Limb (tissue), 2 donors: ENCODE measurements around the gene POLD2.

Experiments used
- DNase-seq, 2 donors: peaks; one replicate each; pipeline ENCODE4 v3.0.0-alpha.2; 2016; ENCODE audit errors: extremely low spot score in 2 of 2

POLD2 gene

DNA sequence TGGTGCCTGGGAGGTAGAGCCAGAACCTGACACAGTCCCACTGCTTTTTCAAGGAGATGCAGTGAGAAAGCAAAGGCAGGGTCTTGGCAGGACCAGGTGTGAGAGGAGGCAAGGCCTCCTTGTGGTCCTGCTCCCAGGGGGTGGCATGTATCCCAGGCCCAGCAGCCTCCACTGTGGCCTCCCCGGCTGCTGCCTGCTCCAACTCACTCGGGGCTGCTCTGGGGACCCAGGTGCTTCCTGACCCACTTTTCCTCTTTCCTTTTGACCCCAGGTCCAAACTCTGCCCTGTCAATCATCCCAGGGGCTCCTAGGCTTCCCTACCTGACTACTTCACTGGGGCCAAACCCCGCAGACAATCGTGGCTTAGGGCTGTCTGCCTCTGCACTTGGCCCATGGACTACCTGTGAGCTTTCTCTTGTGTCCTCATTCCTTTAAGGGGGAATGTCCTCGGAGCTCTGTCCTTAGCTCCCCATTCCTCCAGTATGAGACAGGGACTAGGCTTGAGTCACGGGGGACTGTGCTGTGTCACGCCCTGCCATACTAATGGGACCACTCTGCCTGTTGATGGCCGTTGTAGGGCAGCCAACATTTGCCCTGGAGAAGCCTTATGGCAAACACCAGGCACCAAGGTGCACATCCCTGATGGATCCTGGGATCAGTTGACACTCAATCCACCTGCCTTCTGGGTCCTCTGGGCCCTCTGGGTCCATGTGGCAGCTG, 20.3 kb downstream of the POLD2 start:
- DNase-seq, result no peak

DNA sequence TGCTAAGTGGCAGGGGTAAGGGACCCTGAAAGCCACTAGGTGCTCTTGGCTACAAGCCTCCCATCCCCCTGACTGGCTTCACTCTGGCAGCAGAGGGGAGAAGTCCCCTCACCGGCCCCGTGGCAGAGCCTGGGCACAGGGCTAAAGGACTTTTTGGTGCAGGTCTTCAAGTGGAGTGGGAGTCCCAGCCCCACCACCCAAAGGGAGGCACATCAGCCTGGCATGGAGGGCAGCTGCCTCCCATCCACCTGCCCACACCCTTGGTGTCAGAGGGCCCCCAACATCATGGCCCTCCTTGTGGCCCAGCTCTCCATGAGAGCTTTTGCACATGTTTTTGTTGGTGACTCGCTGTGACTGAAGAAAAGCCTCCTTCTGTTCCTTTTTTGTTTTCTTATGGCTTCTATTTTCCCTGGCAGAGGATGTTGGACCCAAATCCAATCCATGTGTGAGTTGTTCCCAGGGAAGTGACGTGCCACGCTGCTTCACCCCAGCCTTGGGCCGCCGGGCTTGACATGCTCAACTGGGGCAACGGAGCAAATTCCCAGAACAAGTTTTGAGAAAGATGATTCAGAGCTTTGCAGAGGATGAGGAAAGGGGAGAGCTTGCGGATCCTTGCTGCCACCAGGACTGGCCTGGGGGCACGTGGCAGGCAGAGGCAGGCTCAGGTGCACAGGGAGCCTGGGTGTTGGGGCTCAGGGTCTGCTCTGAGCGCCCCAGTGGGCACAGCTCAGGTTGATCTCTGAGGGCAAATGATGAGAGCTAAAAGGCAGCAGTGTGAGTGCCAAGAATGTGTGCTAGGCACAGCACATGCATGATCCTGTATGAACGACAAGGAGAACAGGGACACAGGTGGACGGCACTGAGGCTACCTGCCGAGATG, 21.1 kb downstream of the POLD2 start:
- DNase-seq, result peak in 1 of 2 donors; percentile 29

DNA sequence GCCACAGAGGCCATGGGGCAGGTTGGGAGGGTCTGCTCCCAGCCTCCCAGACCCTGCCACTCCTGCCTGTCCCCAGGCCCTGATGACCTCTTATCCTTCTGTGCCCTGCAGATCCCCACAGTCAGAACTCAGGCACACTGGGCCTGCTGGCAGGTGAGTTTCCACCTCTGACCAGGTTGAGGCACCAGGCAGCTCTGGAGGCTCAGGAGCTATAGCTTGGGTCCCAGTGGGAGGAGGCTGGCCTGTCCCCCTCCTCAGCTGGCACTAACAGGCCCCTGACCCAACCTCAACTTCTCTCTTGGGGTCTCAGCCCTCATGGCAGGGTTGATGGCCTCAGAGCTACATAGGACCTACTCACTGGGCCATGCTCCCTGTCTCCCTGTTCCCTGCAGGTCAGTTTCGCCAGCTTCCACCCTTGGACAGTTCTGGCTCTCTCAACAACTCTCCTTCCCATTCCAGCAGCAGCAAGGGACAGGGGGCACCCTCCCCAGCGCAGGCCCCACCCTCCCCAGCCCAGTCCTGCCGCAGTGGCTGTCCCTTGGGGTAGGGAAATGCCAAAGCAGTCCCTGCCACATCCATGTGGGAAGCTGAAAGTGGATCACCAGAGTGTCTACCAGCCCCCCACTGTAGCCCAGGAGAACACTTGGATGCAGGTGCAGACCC, 21.9 kb downstream of the POLD2 start:
- no peak for DNase-seq

DNA sequence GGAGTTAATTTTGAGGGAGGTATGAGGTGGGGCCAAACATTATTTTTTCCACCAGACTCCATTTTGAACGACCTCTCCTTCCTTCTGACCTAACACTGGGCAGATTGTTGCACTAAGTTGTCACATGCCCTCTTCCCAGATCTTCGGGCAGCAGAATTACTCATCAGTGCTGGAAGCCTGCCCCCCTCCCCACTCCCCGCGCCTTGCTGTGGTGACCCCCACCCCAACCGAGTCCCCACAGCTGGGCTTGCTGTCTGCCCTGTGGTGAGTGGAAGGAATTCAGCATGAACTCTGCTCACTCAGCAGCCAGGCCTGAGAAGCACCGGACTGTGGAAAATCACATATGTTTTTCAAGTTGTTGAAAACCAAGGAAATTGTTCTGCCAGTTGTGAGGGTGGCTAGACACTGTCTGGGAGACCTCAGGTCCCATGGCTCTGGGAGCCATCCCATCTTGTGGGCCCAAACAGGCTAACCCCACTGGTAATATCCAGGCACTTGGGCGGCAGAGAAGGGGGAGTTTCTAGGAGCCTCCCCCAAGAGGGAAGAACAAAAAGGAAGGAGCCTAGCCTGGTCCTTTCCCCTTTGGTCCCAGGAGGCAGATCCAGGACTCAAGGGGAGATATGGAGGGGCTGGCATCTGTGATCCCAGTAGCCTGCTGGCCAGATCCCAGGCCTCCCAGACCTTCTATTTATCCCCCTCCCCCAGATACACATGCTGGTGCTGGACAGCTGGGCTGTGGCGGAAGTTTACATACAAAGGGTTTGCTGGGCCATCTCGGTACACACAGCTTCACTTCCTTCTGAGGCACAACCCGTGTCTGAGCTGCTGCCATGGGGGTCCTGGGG, 22.7 kb downstream of the POLD2 start:
- DNase-seq, result no peak

DNA sequence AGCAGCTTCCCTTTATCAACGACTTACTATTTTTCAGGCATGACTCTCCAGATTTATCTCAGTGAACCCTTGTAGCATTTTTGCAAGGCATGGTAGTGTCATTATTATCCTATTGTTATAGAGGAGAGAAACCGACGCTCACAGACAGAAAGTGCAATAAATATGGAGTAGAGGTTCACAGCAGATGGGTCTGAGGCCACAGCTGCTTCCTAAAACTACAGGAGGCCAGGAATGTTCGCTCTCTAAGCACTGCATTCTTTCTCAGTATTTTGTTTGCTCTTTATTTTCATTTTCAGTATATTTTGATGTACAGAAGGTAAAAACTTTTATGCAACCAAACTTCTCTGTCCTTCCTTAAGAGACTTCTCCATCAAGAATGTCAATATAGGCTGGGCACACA, 23.7 kb downstream of the POLD2 start:
- no peak for DNase-seq

DNA sequence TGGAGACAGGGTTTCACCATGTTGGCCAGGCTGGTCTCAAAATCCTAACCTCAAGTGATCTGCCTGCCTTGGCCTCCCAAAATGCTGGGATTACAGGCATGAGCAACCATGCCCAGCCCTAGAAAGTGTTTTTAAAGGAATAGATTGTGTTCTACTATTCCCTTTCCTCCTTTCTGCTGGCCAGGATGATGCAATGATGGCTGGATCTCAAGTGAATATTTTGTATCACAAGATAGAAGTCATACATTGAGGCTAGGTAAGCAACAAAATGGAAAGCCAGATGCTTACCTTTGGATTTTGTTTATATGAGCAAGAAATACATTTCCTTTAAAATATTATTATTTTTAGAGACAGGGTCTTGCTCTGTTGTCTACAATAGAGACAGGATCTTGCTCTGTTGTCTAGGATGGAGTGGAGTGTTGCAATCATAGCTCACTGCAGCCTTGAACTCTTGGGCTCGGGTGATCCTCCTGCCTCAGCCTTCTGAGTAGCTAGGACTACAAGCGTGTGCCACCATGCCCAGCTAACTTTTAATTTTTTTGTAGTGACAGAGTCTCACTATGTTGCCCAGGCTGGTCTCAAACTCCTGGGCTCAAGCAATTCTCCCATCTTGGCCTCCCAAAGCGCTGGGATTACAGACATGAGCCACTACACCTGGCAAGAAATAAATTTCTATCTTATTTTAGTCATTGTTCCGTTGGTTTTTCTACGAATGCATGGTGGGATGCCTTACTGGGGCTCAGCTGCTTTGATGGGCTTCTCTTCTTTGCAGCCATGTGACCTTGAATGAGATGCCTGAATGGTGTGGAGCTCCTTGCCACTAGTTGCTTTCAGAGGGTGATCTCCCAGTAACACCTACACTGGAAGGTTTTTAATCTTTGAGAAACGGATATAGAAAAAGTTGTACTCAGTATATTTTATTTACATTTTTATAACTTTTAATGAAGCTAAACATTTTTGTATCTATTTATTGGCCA, 25.0 kb downstream of the POLD2 start:
- DNase-seq, result no peak

DNA sequence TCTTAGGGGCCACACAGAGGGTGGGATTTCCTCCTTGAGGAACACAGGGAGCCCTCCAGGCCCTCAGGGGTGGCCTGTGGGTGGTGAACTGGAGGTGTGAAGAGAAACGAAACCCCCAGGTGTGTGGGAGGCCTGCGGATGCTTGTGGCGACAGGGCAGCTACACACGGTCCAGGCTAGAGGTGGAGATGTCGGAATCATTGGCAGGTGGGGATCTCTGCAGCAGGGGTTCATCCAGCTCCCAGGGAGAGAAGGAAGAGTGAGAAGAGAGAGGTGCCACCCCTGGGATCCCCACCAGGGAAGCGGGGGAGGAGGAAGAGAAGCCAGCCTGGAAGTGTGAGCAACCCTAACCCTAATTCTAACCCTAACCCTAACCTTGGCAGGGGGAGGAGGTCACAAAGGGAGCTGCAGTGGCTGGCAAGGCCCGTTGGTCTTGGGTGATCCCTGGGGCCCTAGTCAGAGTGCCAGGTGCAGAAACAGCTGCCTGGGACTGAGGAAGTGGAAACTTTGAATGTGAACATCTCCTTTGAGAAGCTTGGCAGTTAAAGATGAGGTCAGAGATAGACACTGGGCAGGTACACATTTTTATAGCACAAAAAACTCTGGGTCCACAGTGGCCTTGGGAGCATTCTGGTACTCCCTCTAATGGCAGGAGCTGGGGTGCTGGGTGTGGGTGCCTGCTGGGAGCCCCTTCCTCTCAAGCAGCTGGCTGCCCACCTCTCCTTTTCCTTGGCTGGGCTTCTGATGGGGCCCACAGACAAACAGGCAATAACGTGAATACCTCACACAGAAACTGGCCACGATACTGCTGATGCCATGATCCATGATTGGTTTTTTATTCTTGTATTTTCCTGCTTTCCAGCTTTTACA, 26.1 kb downstream of the POLD2 start:
- DNase-seq, result no peak

DNA sequence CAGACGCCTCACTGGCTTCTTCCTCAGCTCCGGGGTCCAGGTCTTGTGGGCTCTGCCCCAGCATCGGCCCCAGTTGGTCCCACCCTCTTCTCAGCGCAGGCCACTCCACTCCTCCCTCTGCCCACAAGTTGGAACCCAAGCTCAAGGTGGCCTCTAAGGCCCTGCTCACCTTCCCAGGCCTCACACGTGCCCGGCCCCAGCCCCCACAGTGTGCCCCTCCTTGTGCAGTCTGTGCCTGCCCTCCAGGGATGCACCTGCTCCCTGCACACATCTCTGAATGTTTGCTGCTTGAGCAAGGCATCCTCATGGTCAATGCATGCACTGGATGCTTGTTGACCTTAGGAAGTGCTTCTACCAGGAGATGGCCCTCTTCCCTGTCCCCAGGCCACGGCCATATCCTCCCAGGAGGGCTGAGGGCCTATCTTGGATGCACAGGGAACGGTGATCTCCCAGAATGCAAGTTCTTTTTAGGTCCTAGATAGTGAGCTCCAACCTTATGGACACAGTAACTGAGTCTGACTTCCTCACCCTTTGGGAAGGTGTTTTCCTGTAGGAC, 26.9 kb downstream of the POLD2 start:
- DNase-seq, result no peak

DNA sequence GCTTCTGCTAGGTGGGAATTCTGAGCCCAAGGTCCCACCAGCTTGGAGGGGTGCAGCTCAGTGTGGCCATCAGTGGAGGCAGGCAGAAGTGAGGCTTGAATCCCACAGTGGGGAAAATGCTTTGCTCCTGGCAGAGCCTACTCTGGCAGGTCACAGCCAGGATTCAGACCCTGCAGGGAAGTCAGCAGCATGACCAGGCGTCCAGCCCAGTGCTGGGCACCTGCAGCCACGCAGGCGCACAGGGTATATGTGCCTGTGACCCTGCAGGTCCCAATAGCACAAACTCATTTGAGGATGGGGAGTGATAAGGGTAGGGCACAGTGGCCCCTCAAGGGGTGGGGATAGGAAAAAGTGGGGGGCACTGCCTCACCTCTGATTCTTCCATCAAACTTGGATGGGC, 27.6 kb downstream of the POLD2 start:
- no peak for DNase-seq

DNA sequence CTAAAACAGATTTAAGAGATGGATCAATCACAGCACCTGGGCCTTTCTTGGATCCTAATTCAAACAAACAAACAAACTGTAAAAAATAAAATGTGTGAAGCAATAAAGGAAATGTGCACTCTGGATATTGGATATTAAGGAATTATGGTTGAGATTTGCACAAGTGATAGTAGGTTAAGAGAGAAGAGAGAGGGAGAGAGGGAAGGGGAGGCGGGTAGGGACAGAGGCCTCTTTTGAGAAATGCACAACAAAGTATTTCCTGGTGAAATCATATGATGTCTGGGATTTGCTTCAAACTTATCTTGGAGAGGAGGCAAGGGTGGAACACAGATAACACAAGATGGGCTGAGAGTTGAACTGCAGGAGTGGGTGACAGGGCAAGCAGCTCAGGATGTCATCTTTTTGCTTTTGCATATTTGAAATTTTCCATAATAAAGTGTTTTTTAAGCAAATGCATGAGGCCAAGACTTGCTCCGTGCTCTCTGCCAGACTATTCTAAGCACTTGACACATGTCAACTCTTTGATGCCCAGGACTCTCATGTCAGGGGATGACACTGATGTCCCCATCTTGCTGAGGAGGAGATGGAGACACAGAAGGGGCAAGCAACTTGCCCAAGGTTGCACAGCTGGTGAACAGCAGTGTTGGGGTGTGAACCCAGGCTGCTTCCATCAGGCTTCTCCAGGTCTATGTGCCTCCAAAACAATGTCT, 28.3 kb downstream of the POLD2 start:
- DNase-seq, result no peak

DNA sequence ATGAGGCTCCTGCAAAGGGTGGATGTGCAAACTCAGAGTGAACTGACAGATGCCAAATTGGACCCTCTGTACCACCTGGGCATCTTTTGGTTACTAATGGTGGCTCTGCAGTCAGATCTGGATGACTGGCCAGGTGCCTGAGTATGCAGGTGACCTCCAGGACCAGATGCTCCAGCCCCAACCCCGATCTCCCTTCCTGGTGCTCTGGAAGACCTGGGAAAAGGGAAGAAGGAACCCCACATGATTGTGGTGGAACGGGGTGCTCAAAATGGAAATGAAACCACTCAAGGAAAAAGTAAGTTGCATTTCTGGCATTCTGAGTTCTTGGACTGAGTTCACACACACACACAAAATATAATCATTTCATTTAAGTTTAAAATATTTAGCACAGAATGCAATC, 29.0 kb downstream of the POLD2 start:
- no peak for DNase-seq

DNA sequence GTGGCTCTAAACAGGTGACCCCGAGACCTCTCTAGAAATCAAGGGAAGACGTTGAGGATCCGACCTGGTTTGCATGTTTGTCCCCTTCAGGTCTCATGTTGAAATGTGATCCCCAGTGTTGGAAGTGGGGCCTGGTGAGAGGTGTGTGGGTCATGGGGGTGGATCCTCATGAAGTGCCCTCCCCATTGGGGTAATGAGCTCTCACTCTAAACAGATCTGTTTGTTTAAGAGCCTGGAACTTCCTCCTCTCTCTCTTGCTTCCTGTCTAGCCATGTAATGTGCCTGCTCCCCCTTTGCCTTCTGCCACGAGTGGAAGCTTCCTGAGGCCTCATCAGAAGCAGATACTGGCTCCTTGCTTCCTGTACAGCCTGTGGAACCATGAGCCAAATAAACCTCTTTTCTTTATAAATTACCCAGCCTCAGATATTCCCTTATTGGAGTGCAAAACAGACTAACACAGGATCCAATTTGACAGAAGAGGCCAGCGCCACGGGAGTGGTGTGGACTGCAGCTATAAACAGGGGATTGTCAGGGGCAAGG, 30.2 kb downstream of the POLD2 start:
- DNase-seq, result no peak

DNA sequence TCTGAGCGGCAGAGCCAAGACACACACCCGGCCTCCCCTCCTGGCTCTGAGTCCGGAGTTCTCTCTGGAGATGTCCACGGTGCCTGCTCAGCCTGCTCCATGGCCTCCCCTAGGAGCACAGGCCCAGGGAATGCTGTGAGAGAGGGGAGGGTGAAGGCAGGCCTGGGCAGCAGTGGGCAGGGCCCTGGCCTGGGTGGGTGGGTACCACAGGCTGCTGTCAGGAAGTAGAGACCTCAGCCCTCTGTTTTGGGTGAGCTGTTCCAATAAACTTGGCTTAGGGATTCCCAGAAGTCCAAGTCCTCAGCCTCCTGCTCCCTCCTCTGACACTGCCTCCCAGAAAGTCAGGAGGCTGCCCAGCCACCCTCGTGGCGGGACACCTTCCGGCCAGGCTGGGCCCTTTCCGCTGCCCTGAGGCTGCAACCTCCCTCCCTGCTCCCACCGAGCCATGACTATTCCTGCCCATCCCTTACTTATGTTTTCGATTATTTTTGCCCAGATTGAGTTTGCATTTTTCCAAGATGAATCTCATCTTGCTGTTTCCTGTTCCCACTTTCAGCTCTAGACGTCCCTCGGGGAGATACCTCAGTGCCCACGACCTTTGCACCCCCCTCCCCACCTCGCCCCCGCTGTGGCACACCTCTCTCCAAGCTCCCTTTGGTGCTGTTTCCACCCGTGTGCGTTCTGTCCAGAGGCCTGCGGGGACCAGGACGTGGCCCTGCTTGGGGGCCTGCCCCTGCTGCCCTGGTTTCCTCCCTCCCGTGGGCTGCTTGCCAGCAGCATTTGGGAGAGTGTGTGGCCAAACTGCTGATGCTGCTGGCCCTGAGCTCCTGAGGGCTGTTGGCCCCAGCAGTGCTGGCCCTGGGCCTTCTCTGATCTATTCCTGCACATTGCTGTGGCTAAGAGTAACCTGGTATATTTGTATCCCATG, 35.2 kb downstream of the POLD2 start:
- peak in 1 of 2 donors; percentile 28 for DNase-seq

DNA sequence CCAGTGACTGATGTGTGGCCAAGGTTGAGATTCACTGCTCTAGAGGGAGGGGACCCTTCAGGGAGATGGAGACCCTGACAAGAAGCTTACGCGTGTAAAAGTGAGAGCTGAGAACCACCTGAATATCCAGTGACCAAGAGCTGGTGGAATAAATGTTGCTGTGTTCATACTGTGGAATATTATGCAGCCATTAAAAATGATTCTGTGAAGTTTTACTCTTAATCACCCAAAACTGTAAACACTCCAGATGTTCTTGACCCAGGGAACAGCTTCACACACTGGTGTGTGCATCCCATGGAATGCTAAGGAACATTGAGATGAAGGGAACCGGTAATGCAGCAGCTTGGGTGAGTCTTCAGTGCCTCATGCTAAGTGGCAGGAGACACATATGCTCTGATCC, 36.7 kb downstream of the POLD2 start:
- no peak for DNase-seq

DNA sequence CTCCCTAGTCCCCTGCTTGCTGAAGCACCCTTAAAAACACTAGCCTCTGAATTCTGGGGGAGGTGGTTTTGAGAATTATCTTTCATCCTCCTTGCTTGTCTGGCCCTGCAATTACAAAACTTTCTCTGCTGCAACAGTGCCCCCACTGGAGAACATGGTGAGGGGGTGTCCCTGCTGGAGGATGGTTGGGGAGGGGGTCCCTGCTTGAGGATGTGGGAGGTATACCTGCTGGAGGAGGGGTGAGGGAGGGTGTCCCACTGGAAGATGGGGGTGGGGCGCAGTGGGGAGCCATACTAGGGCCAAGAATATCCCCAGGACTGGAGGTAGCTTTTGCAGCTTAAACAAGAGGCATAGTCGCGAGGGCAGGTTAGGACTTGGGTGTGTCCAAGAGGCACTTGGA, 37.8 kb downstream of the POLD2 start:
- DNase-seq, result no peak

DNA sequence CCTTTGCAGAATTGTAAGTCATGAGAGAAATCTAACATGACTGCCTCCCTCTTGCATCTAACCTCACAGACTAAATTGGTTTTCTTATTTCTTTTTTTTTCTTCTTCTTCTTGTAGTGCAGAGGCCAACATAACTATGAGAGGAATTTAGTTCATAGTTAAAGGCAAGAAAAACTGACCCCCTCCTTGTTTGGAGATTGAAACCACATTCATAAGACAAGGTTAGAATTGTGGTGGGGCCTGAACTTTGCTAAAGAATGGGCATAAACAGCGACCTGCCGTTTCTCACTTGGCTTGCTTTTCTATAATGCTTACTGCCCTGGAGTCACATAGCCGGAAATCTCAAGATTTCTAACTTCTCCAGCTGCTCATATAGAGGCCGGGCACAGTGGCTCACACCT, 38.6 kb downstream of the POLD2 start:
- no peak for DNase-seq

DNA sequence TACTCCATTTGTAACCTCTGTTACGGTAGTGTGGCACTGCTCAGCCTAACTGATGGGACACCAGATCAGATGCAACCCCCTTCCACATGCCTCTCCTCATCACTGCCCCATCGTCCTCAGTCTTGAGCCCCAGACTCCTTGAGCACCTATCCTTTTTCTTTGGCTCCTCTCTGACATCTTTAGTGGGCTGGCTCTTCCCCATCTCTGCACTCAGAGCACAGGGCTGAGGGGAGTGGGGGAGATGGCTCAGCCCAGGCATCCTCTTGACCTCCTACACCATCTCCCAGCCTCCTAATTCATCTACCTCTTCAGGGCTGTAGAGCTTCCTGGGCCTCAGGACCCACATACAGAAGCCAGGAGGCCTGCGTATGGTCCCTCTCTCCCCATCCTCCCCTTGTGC, 39.6 kb downstream of the POLD2 start:
- DNase-seq, result no peak
